Globus pallidus (tissue), 1 donor: ENCODE results near the gene AOAH.
A peak's percentile ranks its signal among the peaks of the same experiment; 100 is the strongest.

ENCODE experiments used
- DNase-seq: peaks from one replicate; pipeline ENCODE4 v3.0.0-alpha.2; 2015; ENCODE audit warnings: low spot score

The AOAH gene

DNA sequence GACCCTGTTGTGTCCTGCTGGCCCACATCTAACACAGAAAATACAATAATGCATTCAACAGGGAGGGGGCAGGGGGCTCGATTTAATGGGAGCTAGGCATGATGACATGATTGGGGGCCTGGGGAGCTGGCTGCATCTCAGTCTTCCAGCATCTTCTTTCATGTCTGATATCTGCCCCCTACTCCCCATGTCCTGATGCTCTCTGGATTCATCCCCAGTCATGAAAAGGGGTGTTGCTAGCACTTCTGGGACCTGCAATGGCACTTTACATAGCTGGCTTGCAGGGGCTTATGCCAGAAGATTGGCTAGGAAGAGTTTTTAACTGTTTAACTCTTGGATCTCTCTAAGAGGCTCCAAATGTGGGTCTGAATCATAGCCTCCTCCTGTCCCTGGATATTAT, 94.9 kb downstream of the AOAH start:
- no peak for DNase-seq

GRCh38 chr7:36627836-36628235, 96.5 kb downstream of the AOAH start:
- no peak for DNase-seq

- DNase-seq, result no peak
Measured at GRCh38 chr7:36626111-36626510, 98.2 kb downstream of the AOAH start.

DNA sequence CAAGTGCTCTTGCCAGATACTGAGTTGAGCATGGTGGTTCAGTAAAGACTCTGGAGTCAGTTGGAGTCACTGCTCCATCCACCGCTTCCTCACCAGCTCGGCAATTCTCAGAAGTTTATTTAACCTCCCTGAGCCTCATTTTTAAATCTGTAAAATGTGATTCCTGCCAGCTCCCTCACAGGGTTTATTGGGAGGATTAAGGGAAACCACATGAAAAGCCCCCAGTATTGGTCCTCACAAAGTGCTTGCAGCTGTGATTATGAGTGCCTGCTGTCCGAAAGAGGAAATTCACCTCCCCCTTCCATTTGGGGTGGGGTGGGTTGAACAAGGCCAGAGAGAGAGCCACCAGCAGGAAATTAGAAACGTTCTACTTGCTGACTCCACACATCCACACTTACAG, 99.0 kb downstream of the AOAH start:
- DNase-seq, result peak; percentile 23

- DNase-seq, result peak; percentile 11
Measured at GRCh38 chr7:36623247-36623646, 101.0 kb downstream of the AOAH start.

DNA sequence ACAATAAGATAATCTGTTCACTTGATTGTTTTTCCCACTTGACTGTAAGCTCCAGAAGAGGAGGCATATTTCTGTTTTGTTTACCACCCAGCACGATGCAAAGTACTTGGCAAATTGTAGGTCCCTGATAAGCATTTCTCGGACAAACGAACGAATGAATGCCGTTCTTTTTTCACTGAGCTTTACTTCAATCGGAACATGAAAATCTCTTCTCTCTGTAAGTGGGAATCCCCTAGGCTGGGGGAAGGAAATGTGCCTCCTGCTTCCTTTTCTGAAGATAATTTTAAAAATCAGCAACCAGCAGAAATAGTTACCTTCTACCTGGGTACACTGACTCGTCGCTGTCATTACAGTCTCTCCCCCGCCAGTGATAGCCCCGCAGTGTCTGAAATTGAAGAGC, 102.9 kb downstream of the AOAH start:
- no peak for DNase-seq

- no peak for DNase-seq
Measured at GRCh38 chr7:36620166-36620708, 104.1 kb downstream of the AOAH start.

DNA sequence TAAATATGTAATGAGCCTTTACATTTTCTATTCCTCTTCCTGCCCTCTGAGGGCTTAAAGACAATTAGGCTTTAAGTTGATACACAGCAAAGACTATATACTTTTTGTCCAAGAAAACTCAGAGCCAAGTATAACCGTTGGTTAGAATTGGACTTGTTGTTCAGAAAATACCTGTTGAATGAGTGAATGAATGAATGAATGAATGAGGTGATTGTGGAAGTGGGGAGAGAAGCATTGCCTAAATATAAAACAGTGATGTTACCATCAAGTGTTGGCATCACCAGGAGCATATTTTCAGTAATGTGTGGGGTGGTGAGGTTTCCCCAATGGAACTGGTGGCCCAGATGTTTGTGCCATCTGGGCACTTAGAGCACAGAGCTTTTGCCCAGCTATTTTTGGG, 106.9 kb downstream of the AOAH start:
- no peak for DNase-seq

DNA sequence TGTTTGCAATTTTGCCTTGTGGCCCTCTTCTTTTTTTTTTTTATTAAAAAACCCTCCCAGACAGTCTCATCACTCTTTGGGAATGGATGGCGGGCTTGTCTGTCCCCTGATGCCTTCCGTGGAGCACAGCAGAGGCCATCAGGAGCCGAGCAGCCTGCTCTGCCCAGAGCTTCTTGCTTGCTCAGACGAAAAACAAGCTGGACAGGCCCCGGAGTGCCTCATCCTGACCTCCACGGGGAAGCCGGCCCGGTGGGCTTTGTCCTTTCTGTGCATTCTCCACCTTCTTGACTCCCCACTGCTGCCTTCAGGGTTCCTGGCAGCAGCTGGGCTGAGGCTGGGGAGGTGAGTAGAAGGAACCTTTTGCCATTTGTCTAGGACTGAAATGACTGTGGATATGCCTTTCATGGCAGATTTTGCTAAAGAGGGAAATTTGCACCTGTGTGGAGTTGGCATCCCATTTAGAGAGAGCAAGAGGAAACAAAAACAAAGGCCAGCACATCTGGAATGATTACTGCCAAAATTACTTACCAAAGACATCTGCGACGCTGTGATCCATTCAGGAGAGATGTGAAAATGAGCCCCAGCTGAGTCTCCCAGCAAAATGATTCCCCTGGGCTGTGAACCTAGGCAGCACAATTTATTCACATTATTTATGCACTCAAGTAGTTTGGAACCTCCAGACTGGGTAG, 108.3 kb downstream of the AOAH start:
- no peak for DNase-seq

GRCh38 chr7:36614959-36615358, 109.3 kb downstream of the AOAH start:
- DNase-seq, result no peak

- no peak for DNase-seq
Measured at GRCh38 chr7:36613031-36613614, 111.2 kb downstream of the AOAH start.

DNA sequence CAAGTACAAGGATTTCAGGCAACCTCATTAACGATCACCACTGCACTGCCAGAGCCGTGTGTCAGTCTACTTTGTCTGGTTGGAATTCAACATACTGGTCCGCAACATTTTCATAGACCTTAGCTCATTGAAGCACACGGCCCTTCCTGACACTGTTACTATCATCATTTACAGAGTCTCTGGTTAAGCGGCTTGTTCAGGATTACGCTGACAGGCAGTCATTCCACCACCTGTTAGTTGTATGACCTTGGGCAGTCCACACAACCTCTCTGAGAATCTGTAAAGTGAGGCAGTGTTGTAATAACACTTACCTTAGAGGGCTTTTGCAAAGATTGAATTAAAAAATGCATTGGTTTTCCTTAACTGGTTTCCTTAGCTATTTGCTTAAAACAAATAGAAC, 112.6 kb downstream of the AOAH start:
- no peak for DNase-seq

DNA sequence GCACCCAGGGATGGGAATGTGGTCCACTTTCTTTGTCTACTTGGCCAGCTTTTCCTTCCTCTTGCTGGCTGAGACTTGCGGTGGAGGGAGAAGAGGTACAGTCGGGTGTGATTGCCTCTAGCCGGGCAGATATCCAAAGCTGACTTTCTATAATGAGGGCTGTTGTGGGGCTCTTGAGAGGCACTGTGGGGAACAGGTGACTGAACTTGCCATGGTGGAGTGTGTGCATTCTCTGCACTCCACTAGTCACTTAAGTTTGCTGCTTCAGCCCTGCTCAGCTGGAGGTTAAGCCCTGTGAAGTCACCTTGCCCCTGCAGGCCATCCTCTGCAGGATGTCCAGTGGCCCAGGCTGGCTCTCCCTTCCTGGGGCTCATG, 116.6 kb downstream of the AOAH start:
- peak; percentile 7 for DNase-seq

DNA sequence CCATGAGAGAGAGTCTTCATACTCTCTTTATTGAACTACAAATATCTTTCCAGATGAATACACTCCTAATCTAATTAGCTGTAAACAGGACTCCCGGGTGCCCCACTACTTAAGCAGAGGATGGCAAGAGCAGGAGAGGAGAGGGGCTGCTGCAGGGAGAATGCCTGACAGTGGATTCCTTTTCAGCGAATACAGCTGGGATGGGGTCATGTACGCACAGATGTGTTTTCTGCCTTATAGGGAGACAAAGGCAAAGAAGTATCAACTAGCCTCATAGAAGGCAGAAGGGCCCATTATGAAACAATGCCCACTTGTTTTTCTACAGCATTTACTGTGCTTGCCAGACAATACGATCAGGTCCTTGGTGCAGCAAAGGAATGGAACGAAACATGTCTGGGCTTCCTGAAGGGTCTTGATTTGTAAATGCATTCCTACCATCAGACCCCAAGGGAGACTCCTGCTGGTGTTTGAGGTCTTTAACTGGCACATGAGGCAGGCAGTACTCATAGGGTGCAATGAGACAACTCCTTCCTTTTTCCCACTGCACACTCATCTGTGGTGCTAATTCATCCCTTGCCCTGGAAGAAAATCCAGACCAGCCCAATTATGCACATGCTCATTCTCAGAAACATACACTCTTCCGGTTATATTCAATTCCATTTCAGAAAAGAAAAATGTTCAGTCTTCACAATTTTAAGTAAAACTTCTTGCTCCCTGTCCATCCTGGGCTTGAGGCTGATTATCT, 117.1 kb downstream of the AOAH start:
- DNase-seq, result peak; percentile 63

DNA sequence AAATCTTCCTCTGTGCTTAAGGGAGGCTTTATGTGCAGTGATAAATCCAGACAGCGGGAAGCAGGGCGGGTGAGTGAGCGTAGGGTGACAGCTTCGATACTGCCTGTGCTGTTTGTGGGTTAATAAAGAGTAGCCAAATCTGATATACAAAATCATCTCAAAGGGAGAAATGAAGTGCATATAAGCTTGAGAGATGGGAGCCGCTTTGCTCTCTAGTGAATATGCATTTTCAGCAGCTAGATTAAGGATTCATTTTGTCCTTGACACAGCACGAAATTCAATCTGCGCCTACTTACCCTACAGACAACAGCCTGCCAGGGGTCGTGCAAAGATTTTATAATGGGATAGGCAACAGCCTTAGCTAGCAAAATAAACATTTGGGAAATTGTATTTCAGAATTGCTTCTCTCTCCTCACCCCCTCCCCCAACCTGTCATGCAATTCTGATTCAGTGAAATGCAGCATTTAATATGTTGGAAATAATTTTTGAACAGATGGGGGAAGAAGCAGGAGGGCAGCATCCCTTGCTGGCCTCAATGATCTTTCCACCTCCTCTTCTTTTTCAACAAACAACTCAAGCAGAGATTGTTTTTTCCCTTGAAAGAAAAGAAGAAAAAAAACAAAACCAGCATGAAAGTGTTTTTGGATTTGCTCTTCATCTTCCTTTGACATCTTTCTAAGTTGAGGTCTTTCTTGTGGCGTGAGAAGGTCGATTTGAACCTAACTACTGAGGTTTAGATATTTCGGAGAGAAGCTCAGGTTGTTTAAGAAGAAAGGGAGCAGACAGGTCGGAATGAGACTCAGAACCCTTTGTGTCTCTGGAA, 117.9 kb downstream of the AOAH start:
- DNase-seq, result no peak

DNA sequence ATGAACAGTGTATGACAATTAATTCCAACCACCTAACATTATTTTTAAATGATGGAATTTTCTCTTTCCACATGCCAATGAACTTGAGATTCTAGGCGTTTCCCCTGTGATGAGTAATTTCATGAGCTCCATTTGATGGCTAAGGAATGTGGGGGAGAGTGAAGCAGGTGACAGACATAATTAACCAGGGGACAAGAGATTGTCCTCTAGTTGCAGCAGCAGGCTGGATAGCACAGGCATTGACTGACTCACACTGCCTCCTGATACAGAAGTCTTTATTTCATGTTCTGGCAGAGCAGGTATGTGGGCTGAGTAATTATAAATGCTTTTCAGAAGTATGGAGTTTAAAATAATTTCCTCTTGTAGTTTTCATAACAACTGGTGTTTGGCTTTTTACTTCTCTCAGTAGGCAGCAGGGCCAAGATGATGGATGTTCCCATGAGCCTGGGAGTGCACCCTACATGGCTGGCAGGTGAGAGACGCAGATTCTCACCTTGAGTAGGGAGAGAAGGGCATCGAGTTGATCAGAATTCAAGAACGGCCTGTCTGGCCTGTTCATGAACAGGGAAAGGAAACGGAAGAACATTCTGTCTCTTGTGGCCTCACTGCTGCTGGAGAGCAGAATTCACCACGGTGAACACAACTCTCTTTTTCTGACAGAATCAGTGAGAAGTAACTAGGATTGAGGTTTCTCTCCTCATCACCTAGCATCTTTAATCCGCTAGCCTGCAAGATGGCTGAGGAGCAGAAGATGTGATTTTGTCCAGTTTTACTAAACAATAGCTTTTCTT, 118.8 kb downstream of the AOAH start:
- no peak for DNase-seq

- DNase-seq, result no peak
Measured at GRCh38 chr7:36604806-36605205, 119.5 kb downstream of the AOAH start.

DNA sequence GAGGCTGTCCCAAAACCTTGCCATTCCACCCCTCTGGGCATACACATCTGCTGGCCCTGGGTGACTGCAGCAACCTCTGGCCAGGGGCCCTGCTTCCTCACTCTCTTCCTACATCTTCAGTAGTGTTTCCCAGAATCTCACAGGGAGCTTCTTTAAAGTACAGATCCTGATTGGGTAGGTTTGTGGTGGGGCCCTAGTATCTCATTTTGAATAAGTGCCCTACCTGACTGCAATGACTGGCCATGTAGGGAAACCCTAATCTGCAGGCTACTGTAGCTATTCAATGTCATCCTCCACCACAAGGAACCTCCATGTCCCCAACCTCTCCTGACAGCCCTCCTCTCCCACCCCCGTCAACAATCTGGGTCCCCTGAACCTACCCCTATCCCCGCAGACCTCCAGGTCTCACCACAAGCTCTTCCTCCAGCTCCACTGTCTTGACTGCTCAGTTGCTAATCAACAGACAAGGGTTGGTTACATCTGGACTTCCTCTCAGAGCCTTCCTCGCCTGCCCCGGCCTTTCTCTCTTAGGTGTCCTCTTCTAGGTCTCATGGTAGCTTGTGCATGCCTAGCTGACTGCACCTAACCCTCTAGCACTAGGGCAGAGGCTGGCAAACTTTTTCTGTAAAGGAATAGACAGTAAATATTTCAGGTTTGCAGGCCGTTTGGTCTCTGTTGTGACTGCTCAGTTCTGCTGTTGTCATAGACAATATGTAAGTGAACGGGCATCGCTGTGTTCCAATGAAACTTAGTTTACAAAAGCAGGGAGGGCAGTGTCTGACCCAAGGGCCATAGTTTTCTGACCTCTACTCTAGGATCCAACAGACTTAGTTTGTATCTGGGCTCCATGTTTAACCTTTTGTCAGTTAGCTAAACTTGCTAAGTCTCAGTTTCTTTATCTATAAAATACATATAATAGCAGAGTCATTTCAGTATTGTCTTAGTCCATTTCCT, 121.1 kb downstream of the AOAH start:
- DNase-seq, result no peak

- DNase-seq, result no peak
Measured at GRCh38 chr7:36602511-36602910, 121.8 kb downstream of the AOAH start.

DNA sequence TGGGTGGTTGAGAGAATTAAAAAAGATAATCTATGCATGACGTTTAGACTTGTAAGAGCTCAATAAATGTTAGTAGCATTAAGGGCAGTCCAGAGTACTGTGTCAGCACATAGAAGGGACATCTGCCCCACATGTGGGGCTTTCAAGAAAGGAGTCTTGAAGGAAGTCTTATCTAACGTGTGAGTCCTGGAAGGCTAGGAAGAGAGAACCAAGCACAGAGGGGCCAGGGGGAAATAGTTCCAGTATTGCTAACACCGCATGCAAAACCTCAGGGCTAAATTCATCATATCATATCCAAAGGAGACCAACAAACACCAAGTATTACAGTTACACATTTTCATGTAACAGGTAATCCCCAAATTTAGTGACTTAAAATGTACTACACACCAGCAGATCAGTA, 122.7 kb downstream of the AOAH start:
- no peak for DNase-seq
